Vagina (tissue), 2 donors: ENCODE results near the gene DGKG. TPM values are rescaled to one million over a fixed set of nuclear protein-coding genes. Genes with fewer than 3 reads are reported as not detected.

Experiments
- DNase-seq, 2 donors: peaks; one replicate each; pipeline ENCODE4 v3.0.0-alpha.2; 2017; ENCODE audit errors: extremely low spot score in 2 of 2
- H3K27ac ChIP-seq: fragments of 200-600 bp; sonication (generic); one replicate; pipeline ENCODE4 v1.5.1; 2019
- H3K27me3 ChIP-seq: fragments of 200-600 bp; sonication (generic); one replicate; pipeline ENCODE4 v1.5.1; 2019
- H3K36me3 ChIP-seq, 2 donors: fragments of 200-600 bp; sonication (generic); one replicate each; pipeline ENCODE4 v1.5.1; 2017 to 2019
- H3K4me1 ChIP-seq: fragments of 200-600 bp; sonication (generic); one replicate; pipeline ENCODE4 v1.5.1; 2019
- H3K4me3 ChIP-seq, 2 donors: fragments of 200-600 bp; sonication (generic); 1 replicate in 1 of 2; 2 replicates in 1 of 2; pipeline ENCODE4 v1.5.1; 2016 to 2019
- H3K9me3 ChIP-seq: fragments of 200-600 bp; sonication (generic); one replicate; pipeline ENCODE4 v1.5.1; 2019
- CTCF ChIP-seq, 3 experiments: fragments of 450-650 bp in 2 of 3; fragments of 200-600 bp in 1 of 3; sonication (generic) in 1 of 3; IDR thresholded peaks; one replicate each; pipeline ENCODE4 v1.5.1; 2017 to 2019; ENCODE audit warnings: antibody characterized with exemption in 3 of 3, mild to moderate bottlenecking in 2 of 3, moderate library complexity in 2 of 3
- POLR2A ChIP-seq, 2 donors: fragments of 450-650 bp; IDR thresholded peaks; one replicate each; pipeline ENCODE4 v1.6.1; 2017; ENCODE audit warnings: antibody characterized with exemption in 2 of 2, mild to moderate bottlenecking in 2 of 2, moderate library complexity in 2 of 2
- POLR2AphosphoS5 ChIP-seq, 2 donors: sonication (generic); formaldehyde crosslinking; IDR thresholded peaks; one replicate each; pipeline ENCODE4 v1.9.0; 2017; ENCODE audit warnings: antibody characterized with exemption in 2 of 2, mild to moderate bottlenecking in 2 of 2, low read depth in 1 of 2; ENCODE audit not compliant: insufficient read depth in 1 of 2
- intact Hi-C: fragments of 100-400 bp; cut with DNase I; formaldehyde crosslinking; loops from one replicate; pipeline ENCODE4 v1.15.1; 2023
- total RNA-seq: library from RNA; depleted of rRNA; stranded (reverse); fragments of >200 nt; gene quantifications from one replicate; pipeline ENCODE4 v1.2.3, GENCODE V29; 2016

DGKG gene
- total RNA-seq, 1 donor from 2014 or later: 2.5 TPM

GRCh38 chr3:186286114-186286513, 75.9 kb downstream of the DGKG start:
- H3K4me1 ChIP-seq: peaks cover 8% of the 10 kb centered on the region
- TF ChIP-seq POLR2AphosphoS5 (IDR thresholded peaks at IDR 0.05; ENCODE audit: insufficient read depth in 1 of 2, low read depth in 1 of 2) (no peak), POLR2A (IDR thresholded peaks at IDR 0.05) (no peak)
- no peaks in the 10 kb centered on the region for H3K9me3 ChIP-seq
- no peaks in the 10 kb centered on the region for H3K36me3 ChIP-seq
- no peak overlapping the region for H3K27ac ChIP-seq
- no peak overlapping the region for H3K4me3 ChIP-seq
- DNase-seq: no peak
- no peaks in the 10 kb centered on the region for H3K27me3 ChIP-seq
- intact Hi-C loops: no loop called here

GRCh38 chr3:186284661-186285060, 77.4 kb downstream of the DGKG start:
- no peak overlapping the region for H3K27ac ChIP-seq
- no peaks in the 10 kb centered on the region for H3K36me3 ChIP-seq
- no peaks in the 10 kb centered on the region for H3K9me3 ChIP-seq
- intact Hi-C loops: no loop called here
- no peak overlapping the region for H3K4me3 ChIP-seq
- H3K27me3 ChIP-seq: no peaks in the 10 kb centered on the region
- peaks cover 8% of the 10 kb centered on the region for H3K4me1 ChIP-seq
- DNase-seq: no peak
- TF ChIP-seq POLR2AphosphoS5 (IDR thresholded peaks at IDR 0.05; ENCODE audit: insufficient read depth in 1 of 2, low read depth in 1 of 2) (no peak), POLR2A (IDR thresholded peaks at IDR 0.05) (no peak), CTCF (IDR thresholded peaks at IDR 0.05) (no peak)

GRCh38 chr3:186284349-186284652, 77.7 kb downstream of the DGKG start:
- no peaks in the 10 kb centered on the region for H3K9me3 ChIP-seq
- H3K36me3 ChIP-seq: no peaks in the 10 kb centered on the region
- no peak overlapping the region for H3K27ac ChIP-seq
- H3K4me1 ChIP-seq: peaks cover 8% of the 10 kb centered on the region
- intact Hi-C loops: no loop called here
- H3K27me3 ChIP-seq: no peaks in the 10 kb centered on the region
- TF ChIP-seq CTCF (IDR thresholded peaks at IDR 0.05) (no peak), POLR2AphosphoS5 (IDR thresholded peaks at IDR 0.05; ENCODE audit: insufficient read depth in 1 of 2, low read depth in 1 of 2) (no peak), POLR2A (IDR thresholded peaks at IDR 0.05) (no peak)
- no peak for DNase-seq
- H3K4me3 ChIP-seq: no peak overlapping the region

- Histone ChIP-seq H3K9me3 (no peaks in the 10 kb centered on the region), H3K4me1 (peaks cover 8% of the 10 kb centered on the region), H3K4me3 (no peak overlapping the region), H3K27ac (no peak overlapping the region), H3K36me3 (no peaks in the 10 kb centered on the region), H3K27me3 (no peaks in the 10 kb centered on the region)
- TF ChIP-seq POLR2AphosphoS5 (IDR thresholded peaks at IDR 0.05; ENCODE audit: insufficient read depth in 1 of 2, low read depth in 1 of 2) (no peak), CTCF (IDR thresholded peaks at IDR 0.05) (no peak), POLR2A (IDR thresholded peaks at IDR 0.05) (no peak)
- DNase-seq: no peak
- intact Hi-C loops: no loop called here
Observed at GRCh38 chr3:186283651-186284348, 78.2 kb downstream of the DGKG start.

GRCh38 chr3:186283096-186283495, 78.9 kb downstream of the DGKG start:
- intact Hi-C loops: no loop called here
- no peak overlapping the region for H3K4me3 ChIP-seq
- H3K36me3 ChIP-seq: no peaks in the 10 kb centered on the region
- no peak for DNase-seq
- H3K9me3 ChIP-seq: no peaks in the 10 kb centered on the region
- H3K27ac ChIP-seq: no peak overlapping the region
- peaks cover 7% of the 10 kb centered on the region for H3K4me1 ChIP-seq
- no peaks in the 10 kb centered on the region for H3K27me3 ChIP-seq
- no peak for TF ChIP-seq POLR2A (IDR thresholded peaks at IDR 0.05)
- no peak for TF ChIP-seq CTCF (IDR thresholded peaks at IDR 0.05)
- TF ChIP-seq POLR2AphosphoS5 (IDR thresholded peaks at IDR 0.05; ENCODE audit: insufficient read depth in 1 of 2, low read depth in 1 of 2): no peak
